BJ (cell line): ENCODE results near the gene HNRNPU. TPM values are rescaled to one million over a fixed set of nuclear protein-coding genes. Genes with fewer than 3 reads are reported as not detected.

Experiments used
- CTCF ChIA-PET: fragments of 350-600 bp; formaldehyde crosslinking; extraction: SDS; loops from one replicate; lab custom pipeline; 2021; ENCODE audit warnings: antibody characterized with exemption, inconsistent platforms; lab: Yijun Ruan, JAX
- POLR2A ChIA-PET: fragments of 300-600 bp; sonication (Branson Sonifier 250); formaldehyde crosslinking; extraction: SDS; loops from one replicate; lab custom pipeline; 2021; ENCODE audit warnings: antibody characterized with exemption; lab: Charles Lee
- DNase-seq: peaks from one replicate; pipeline ENCODE4 v3.0.0-alpha.2; 2011; ENCODE audit warnings: low read depth
- H3K27me3 ChIP-seq: 2 replicates; pipeline ENCODE4 v1.6.0; 2011; ENCODE audit warnings: low read length; ENCODE audit not compliant: control insufficient read depth, insufficient read depth
- H3K36me3 ChIP-seq: 2 replicates; pipeline ENCODE4 v1.5.1; 2011; ENCODE audit warnings: low read length; ENCODE audit not compliant: control insufficient read depth, insufficient read depth
- H3K4me3 ChIP-seq: 2 replicates; pipeline ENCODE4 v1.5.1; 2011; ENCODE audit warnings: low read depth, mild to moderate bottlenecking, control low read depth, low read length
- CTCF ChIP-seq: IDR thresholded peaks from 2 replicates; pipeline ENCODE4 v1.5.1; 2011; ENCODE audit warnings: low read depth, mild to moderate bottlenecking, control low read depth, inconsistent platforms, low read length, moderate library complexity; ENCODE audit not compliant: insufficient read depth
- polyA plus RNA-seq: library from polyadenylated mRNA; depleted of rRNA; stranded (reverse); fragments of >200 nt; gene quantifications from 2 replicates; pipeline ENCODE4 v1.2.3, GENCODE V29; 2011

HNRNPU gene
- polyA plus RNA-seq, 1 experiment = 72.8 TPM

GRCh38 chr1:244851546-244852231 is 12.7 kb downstream of the HNRNPU start:
- TF ChIP-seq CTCF = no peak
- POLR2A ChIA-PET = no interaction called here
- no peak for DNase-seq
- CTCF ChIA-PET = interaction anchor here (0.6 to 2.1 kb wide), 2 partner anchors 191 to 248 kb away, joined by 3 to 5 read pairs; no protein-coding TSS in a partner anchor
- no peaks in the 10 kb centered on the region for H3K27me3 ChIP-seq
- H3K36me3 ChIP-seq = peaks cover 16% of the 10 kb centered on the region
- no peak overlapping the region for H3K4me3 ChIP-seq

GRCh38 chr1:244850896-244851295 is 13.4 kb downstream of the HNRNPU start:
- no peak overlapping the region for H3K4me3 ChIP-seq
- TF ChIP-seq CTCF = no peak
- no peak for DNase-seq
- H3K36me3 ChIP-seq = peaks cover 15% of the 10 kb centered on the region
- ChIA-PET CTCF (interaction anchor here (1.0 to 2.1 kb wide), 3 partner anchors 10 to 199 kb away, joined by 4 to 5 read pairs (median 5); no protein-coding TSS in a partner anchor), POLR2A (no interaction called here)
- H3K27me3 ChIP-seq = no peaks in the 10 kb centered on the region

GRCh38 chr1:244850099-244850852 is 14.1 kb downstream of the HNRNPU start:
- CTCF ChIA-PET = interaction anchor here (1.0 to 2.1 kb wide), 4 partner anchors 10 to 199 kb away, joined by 4 to 5 read pairs (median 5); no protein-coding TSS in a partner anchor
- Histone ChIP-seq H3K4me3 (no peak overlapping the region), H3K27me3 (no peaks in the 10 kb centered on the region), H3K36me3 (peaks cover 14% of the 10 kb centered on the region)
- TF ChIP-seq CTCF = no peak
- DNase-seq = no peak
- POLR2A ChIA-PET = no interaction called here

GRCh38 chr1:244849189-244849866 is 15.0 kb downstream of the HNRNPU start:
- TF ChIP-seq CTCF = no peak
- Histone ChIP-seq H3K4me3 (no peak overlapping the region), H3K36me3 (peaks cover 10% of the 10 kb centered on the region), H3K27me3 (no peaks in the 10 kb centered on the region)
- CTCF ChIA-PET = interaction anchor here (1.2 to 2.1 kb wide), 3 partner anchors 9 to 200 kb away, joined by 5 read pairs; no protein-coding TSS in a partner anchor
- POLR2A ChIA-PET = interaction anchor here (0.7 kb wide), 1 partner anchor 550 kb away, joined by 5 read pairs; no protein-coding TSS in a partner anchor
- DNase-seq = no peak
